ENCODE data around the gene IFI27L1.

IFI27L1 gene

DNA sequence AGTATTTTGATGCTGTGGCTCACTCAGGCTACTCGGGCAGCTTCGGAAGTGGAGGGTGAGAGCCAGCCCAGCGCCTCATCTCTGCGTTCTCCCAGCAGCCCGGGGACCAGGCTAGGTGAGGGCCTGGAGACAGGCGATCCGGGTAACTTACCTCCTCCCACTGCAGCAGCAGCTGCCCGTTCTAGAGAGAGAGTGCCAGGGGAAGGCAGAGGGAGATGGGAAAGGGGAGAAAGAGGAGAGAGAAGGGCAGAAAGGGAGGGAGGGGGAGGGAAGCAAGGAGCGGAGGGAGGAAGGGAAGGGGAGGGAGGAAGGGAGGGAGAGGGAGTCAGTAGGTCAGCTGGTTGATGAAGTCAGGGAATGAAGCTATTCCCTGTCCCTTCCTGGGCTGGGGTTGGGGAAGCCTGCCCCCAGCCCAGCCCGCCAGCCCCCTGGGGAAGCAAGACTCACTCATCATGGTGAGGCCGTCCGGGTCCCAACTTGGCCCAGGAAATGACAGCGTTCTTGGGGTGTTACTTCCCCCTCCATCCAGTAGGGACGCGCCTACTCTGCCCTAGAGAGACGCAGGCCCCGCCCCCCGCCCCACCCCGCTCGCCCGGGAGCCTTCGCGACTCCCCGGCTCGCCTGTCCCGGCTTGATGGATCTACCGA, 48.1 kb downstream of the IFI27L1 start, which contains the start of gene IFI27L2:
IFI27L2 (minus strand) TSS at position 494 of the 647 bp plus-strand sequence; CDS start at position 454, 40 bp downstream.
- DNase-seq (ENCODE audit: low read depth) = peak; percentile 81
- peak within 1 kb of the TSS; percentile 76 for H3K4me3 ChIP-seq (ENCODE audit: low read depth, low read length)
- TF ChIP-seq, protein P1, sequence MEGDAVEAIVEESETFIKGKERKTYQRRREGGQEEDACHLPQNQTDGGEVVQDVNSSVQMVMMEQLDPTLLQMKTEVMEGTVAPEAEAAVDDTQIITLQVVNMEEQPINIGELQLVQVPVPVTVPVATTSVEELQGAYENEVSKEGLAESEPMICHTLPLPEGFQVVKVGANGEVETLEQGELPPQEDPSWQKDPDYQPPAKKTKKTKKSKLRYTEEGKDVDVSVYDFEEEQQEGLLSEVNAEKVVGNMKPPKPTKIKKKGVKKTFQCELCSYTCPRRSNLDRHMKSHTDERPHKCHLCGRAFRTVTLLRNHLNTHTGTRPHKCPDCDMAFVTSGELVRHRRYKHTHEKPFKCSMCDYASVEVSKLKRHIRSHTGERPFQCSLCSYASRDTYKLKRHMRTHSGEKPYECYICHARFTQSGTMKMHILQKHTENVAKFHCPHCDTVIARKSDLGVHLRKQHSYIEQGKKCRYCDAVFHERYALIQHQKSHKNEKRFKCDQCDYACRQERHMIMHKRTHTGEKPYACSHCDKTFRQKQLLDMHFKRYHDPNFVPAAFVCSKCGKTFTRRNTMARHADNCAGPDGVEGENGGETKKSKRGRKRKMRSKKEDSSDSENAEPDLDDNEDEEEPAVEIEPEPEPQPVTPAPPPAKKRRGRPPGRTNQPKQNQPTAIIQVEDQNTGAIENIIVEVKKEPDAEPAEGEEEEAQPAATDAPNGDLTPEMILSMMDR (conservative IDR thresholded peaks at IDR 0.05; ENCODE audit: low read depth, low read length) = peak; percentile 40

DNA sequence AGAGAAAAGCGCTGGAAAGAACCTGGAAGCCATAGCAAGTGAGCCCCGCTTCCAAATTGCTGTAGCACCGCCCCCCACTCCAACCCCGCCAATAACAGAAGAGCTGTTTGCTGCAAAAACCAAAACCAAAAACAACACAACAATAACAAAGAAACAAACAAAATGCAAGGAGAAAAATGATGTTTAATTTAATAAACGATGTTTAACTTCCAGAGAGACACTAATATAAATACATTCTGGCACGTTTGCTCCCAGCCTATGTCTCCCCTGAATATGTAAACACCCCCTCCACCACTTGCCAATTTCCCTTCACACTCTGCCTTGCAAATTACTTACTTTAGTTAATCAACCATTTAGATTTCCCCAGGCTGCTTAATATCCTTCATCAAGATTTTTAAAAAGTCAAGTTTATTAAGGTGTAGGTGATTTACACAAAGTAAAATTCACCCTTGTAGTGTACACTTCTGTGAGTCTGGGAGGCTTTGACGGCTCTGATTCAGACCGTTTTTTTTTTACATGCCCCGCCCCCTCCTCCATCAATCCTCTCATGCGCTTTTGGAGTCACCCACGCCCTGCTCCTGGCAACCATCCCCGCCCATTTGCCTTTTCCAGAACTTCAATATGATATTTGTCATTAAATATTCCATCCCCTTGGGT, 48.8 kb downstream of the IFI27L1 start:
- peak overlapping the region; percentile 76 for H3K4me3 ChIP-seq (ENCODE audit: low read depth, low read length)
- TF ChIP-seq, protein P1 (conservative IDR thresholded peaks at IDR 0.05; ENCODE audit: low read depth, low read length) = no peak
- peak; percentile 61 for DNase-seq (ENCODE audit: low read depth)

DNA sequence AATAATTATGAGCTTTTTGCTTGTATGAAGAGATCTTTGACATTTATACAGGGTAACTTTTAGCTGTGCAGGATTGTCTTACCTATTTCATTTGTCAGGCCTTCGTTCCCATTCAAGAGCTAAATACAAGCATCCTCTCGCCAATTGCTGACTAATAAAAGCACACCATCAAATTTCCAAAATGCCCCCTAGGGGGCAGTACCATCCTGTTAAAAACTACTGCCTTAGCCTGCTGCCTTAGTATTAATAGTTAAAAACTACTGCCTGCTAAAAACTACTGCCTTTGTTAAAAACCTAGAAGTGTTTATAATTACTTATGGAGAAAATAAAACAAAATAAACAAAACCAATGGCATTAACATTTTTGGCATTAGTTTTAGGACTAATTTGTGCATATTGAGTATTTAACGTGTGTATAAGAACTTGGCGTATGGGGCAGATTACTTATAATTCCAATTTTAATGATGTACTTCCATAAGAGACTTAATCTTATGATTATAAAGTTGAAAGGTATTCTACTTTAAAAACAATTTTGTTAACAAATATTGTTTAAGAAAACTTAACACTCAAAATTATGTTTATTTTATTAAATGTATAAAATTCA, 51.3 kb downstream of the IFI27L1 start:
- TF ChIP-seq, protein P1 (conservative IDR thresholded peaks at IDR 0.05; ENCODE audit: low read depth, low read length) = peak; percentile 76
- no peak overlapping the region for H3K4me3 ChIP-seq (ENCODE audit: low read depth, low read length)
- DNase-seq (ENCODE audit: low read depth) = peak; percentile 81

DNA sequence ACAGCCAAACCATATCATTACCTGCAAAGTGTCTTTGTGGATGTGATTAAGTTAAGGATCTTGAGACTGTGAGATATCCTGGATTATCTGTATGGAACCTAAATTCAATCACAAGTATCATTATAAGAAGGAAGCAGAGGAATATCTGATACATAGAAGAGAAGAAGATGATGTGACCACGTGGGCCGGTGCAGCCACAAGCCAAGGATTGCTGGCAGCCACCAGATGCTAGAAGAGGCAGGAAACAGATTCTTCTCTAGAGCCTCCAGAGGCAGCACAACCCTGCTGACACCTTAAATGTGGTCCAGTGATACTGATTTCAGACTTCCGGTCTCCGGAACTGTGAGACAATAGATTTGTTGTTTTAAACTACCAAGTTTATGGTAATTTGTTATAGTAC, 54.4 kb downstream of the IFI27L1 start:
- DNase-seq (ENCODE audit: low read depth) = no peak
- H3K4me3 ChIP-seq (ENCODE audit: low read depth, low read length) = no peak overlapping the region
- TF ChIP-seq, protein P1 (conservative IDR thresholded peaks at IDR 0.05; ENCODE audit: low read depth, low read length) = no peak

DNA sequence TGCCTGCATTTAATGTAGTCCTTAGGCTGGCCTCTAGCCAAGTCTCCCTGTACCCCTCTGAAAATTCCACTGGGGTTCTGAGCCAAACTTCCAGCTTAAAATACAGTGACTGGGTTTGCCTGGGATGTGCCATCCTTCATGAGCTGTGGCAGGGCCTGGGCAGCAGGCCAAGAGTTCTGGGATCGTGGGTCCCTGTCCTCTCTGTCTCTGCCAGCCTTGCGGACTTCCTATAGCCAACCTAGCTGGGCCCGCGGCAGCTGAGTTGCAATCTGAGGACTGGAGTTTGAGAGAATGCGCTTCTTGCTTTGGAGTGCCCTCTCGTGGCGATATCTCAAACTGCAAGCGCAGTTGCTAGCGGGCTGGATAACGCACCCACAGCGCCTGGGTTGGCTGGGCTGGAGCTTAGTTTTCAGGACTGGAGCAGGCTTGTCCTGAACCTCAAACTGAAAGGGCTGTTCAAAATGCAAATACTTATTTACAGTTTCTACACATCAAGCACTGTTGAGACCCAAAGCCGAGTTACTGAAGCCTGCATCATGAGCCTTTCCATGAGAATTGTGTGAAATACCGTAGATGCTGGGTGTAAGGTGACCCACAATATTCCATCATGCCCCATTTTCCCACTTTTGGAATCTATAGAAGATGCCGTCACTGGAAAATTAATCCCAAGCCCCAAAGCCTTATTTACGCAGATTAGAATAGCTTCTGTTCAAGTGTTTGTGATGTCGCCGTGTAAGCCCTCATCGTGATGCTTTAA, 55.6 kb downstream of the IFI27L1 start:
- DNase-seq (ENCODE audit: low read depth) = peak; percentile 88
- TF ChIP-seq, protein P1 (conservative IDR thresholded peaks at IDR 0.05; ENCODE audit: low read depth, low read length) = peak; percentile 99
- H3K4me3 ChIP-seq (ENCODE audit: low read depth, low read length) = no peak overlapping the region

DNA sequence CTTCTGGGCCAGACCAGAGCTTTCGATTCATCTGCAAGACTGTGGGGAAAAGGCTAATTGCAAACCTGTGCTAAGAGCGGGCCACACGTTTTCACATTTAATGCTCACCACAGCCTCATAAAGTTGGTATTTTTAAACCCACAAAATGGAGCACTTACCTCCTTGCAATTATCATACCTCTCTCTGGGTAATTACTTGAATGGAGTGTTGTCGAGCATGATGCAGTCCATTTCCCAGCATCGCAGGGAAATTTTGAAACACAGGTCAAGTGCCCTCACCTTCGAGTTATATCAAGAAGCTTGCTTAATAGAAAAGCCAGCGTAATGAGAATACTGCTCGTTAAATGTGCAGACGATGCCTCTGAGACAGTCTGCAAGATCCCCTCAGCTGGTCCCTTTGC, 57.1 kb downstream of the IFI27L1 start:
- DNase-seq (ENCODE audit: low read depth) = no peak

More for the DNA sequence above, 57.1 kb downstream of the IFI27L1 start:
- no peak overlapping the region for H3K4me3 ChIP-seq (ENCODE audit: low read depth, low read length)
- TF ChIP-seq, protein P1 (conservative IDR thresholded peaks at IDR 0.05; ENCODE audit: low read depth, low read length) = no peak
